ENCODE measurements around the gene NFAM1. TPM values are rescaled to one million over a fixed set of nuclear protein-coding genes. Genes with fewer than 3 reads are reported as not detected.

NFAM1 gene
- total RNA-seq, 2 donors from 2014 or later = 3.7 to 6.7 TPM

Other genes with a start within 250 kb of the NFAM1 start
- 10 to 100 TPM; 26.9 to 27.2 TPM for gene TCF20, start 161.8 kb downstream of the NFAM1 start, total RNA-seq
- gene RRP7A, start 87.4 kb upstream of the NFAM1 start, total RNA-seq = 10 to 100 TPM; 26.0 to 32.4 TPM
- 1 to 10 TPM; 1.3 to 2.0 TPM for gene SERHL2, start 121.6 kb upstream of the NFAM1 start, total RNA-seq
- 10 to 100 TPM; 42.8 to 47.5 TPM for gene POLDIP3, start 182.5 kb upstream of the NFAM1 start, total RNA-seq
- gene ATP5MGL, start 208.2 kb upstream of the NFAM1 start, total RNA-seq = 1 to 10 TPM in 1 of 2 donors, under 1 TPM in 1; 0.56 to 2.0 TPM
- gene CYB5R3, start 217.0 kb upstream of the NFAM1 start, total RNA-seq = 100 to 1,000 TPM; 443 to 468 TPM